HS-27A (cell line): ENCODE data around the gene GAREM2.

Experiments
- DNase-seq: peaks from one replicate; pipeline ENCODE4 v3.0.0-alpha.2; 2012; ENCODE audit warnings: low read depth, missing footprints

Gene GAREM2

GRCh38 chr2:26169681-26170414 lies 3.0 kb upstream of the GAREM2 start:
- no peak for DNase-seq

GRCh38 chr2:26170795-26171194 lies 2.1 kb upstream of the GAREM2 start:
- DNase-seq = no peak

GRCh38 chr2:26172189-26172870 lies 558 bp upstream of the GAREM2 start:
- no peak for DNase-seq

- no peak for DNase-seq
Observed at GRCh38 chr2:26173776-26174482, 1.0 kb downstream of the GAREM2 start.

- no peak for DNase-seq
Observed at GRCh38 chr2:26174691-26175465, 2.0 kb downstream of the GAREM2 start.

- DNase-seq = no peak
Observed at GRCh38 chr2:26175466-26176278, 2.8 kb downstream of the GAREM2 start.

GRCh38 chr2:26176279-26176615 lies 3.4 kb downstream of the GAREM2 start:
- no peak for DNase-seq

GRCh38 chr2:26177122-26177521 lies 4.2 kb downstream of the GAREM2 start:
- no peak for DNase-seq

- DNase-seq = no peak
Observed at GRCh38 chr2:26178246-26178645, 5.4 kb downstream of the GAREM2 start.

GRCh38 chr2:26178746-26179436 lies 6.0 kb downstream of the GAREM2 start:
- no peak for DNase-seq

GRCh38 chr2:26179446-26179913 lies 6.6 kb downstream of the GAREM2 start:
- no peak for DNase-seq

GRCh38 chr2:26182441-26182840 lies 9.6 kb downstream of the GAREM2 start:
- DNase-seq = no peak

GRCh38 chr2:26182887-26183630 lies 10.2 kb downstream of the GAREM2 start:
- DNase-seq = no peak

- DNase-seq = no peak
Observed at GRCh38 chr2:26184121-26184520, 11.2 kb downstream of the GAREM2 start.

- no peak for DNase-seq
Observed at GRCh38 chr2:26184555-26185303, 11.8 kb downstream of the GAREM2 start.

GRCh38 chr2:26185304-26185928 lies 12.5 kb downstream of the GAREM2 start:
- no peak for DNase-seq

GRCh38 chr2:26185954-26186770 lies 13.3 kb downstream of the GAREM2 start:
- no peak for DNase-seq

GRCh38 chr2:26187114-26187513 lies 14.2 kb downstream of the GAREM2 start:
- no peak for DNase-seq
